Glutamatergic neuron (in vitro differentiated cells): ENCODE data around the gene NXPH2. TPM values are rescaled to one million over a fixed set of nuclear protein-coding genes. Genes with fewer than 3 reads are reported as not detected.

Experiments used
- DNase-seq: peaks from one replicate; pipeline ENCODE4 v3.0.0; 2022
- H3K27ac Mint-ChIP-seq: one replicate; pipeline ENCODE4 v1.8.0; 2020; ENCODE audit warnings: mild to moderate bottlenecking, mixed read lengths, inconsistent platforms; ENCODE audit not compliant: unreplicated experiment
- H3K27me3 Mint-ChIP-seq: one replicate; pipeline ENCODE4 v1.8.0; 2020; ENCODE audit warnings: mild to moderate bottlenecking, moderate library complexity, mixed read lengths, inconsistent platforms; ENCODE audit not compliant: unreplicated experiment
- H3K36me3 Mint-ChIP-seq: one replicate; pipeline ENCODE4 v1.8.0; 2020; ENCODE audit warnings: mild to moderate bottlenecking, mixed read lengths, inconsistent platforms; ENCODE audit not compliant: unreplicated experiment
- H3K4me1 Mint-ChIP-seq: one replicate; pipeline ENCODE4 v1.8.0; 2020; ENCODE audit warnings: mild to moderate bottlenecking, low read depth, mixed read lengths, inconsistent platforms; ENCODE audit not compliant: unreplicated experiment
- H3K4me3 Mint-ChIP-seq: one replicate; pipeline ENCODE4 v1.8.0; 2020; ENCODE audit warnings: mild to moderate bottlenecking, mixed read lengths, inconsistent platforms; ENCODE audit not compliant: unreplicated experiment
- H3K9me3 Mint-ChIP-seq: one replicate; pipeline ENCODE4 v1.8.0; 2020; ENCODE audit warnings: mild to moderate bottlenecking, moderate library complexity, mixed read lengths, inconsistent platforms; ENCODE audit not compliant: unreplicated experiment
- total RNA-seq: library from RNA; stranded (reverse); fragmentation: NEBNext Ultra II Directional; extraction: Animal tissue kit (Norgen Biotek cat#: 25700); gene quantifications from one replicate; pipeline ENCODE4 v1.2.1, GENCODE V29; 2021; ENCODE audit not compliant: unreplicated experiment
- TF ChIP-seq, protein P1 (sequence below): fragments of 200-600 bp; sonication (generic); IDR thresholded peaks from one replicate; pipeline ENCODE4 v1.5.0; 2021; ENCODE audit not compliant: partially characterized antibody, unreplicated experiment

Gene NXPH2
- total RNA-seq, 1 donor from 2014 or later: 0.83 TPM

DNA sequence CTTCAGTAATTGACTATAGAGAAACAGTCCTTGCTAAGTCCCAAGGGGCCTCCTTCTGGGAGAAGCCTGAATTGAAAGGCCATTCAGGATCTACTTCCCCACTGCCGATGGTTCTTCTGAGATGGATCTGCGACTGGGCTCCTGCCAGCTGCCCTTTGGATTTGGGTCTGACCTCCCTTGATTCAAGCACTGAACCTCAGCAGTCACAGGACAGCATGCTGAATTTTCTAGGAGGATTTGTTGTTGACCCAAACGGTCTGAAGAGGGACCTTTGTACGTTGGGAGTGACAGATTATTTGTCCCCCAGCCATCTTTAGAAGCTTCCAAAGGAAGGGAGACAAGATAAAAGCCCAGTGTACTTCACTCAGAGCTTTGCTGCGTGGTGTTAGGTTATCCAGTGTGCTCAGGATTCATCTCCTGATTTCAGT is 67.1 kb downstream of the NXPH2 start:
- Mint-ChIP-seq H3K4me3 (no peak overlapping the region), H3K27me3 (peaks cover 1% of the 10 kb centered on the region), H3K9me3 (peaks cover 2% of the 10 kb centered on the region), H3K4me1 (peaks cover 18% of the 10 kb centered on the region), H3K27ac (peak overlapping the region; percentile 71), H3K36me3 (no peaks in the 10 kb centered on the region)
- TF ChIP-seq, protein P1, sequence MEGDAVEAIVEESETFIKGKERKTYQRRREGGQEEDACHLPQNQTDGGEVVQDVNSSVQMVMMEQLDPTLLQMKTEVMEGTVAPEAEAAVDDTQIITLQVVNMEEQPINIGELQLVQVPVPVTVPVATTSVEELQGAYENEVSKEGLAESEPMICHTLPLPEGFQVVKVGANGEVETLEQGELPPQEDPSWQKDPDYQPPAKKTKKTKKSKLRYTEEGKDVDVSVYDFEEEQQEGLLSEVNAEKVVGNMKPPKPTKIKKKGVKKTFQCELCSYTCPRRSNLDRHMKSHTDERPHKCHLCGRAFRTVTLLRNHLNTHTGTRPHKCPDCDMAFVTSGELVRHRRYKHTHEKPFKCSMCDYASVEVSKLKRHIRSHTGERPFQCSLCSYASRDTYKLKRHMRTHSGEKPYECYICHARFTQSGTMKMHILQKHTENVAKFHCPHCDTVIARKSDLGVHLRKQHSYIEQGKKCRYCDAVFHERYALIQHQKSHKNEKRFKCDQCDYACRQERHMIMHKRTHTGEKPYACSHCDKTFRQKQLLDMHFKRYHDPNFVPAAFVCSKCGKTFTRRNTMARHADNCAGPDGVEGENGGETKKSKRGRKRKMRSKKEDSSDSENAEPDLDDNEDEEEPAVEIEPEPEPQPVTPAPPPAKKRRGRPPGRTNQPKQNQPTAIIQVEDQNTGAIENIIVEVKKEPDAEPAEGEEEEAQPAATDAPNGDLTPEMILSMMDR: no peak
- no peak for DNase-seq

DNA sequence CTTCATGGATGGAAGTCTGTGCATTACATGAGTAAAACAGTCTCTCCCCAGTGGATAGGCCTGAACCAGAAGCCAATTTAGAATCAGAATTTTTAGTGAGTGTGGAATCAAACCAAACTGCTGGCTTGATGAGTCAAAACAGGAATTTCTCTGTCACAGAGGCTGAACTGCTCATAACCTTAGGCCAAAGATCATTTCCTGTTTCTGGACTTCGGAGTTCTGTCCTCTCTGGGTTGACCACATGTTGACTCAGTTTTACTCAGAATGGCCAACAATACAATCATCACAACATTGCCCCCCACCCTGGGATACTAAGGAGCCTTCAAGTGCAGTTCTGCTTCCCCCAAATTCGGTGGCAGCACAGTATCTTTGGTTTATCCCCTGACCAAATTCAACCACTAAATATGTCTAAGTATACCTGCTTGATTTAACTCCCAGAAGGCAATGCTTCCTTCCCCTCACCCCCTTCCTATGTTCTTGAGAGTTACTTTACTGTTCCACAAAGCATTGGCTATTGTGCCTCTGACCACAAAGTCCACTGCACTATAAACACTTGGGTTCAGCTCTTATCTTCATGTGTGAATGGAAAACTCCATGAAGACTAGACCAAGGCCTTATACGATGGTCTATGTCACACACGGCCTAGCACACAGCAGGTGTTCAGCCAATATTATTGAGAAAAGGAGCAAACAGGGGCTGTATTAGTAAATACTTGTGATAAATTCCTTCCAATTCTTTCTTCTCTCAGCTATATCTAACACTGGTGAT is 67.8 kb downstream of the NXPH2 start:
- H3K27me3 Mint-ChIP-seq: peaks cover 2% of the 10 kb centered on the region
- H3K27ac Mint-ChIP-seq: no peak overlapping the region
- no peaks in the 10 kb centered on the region for H3K36me3 Mint-ChIP-seq
- H3K4me3 Mint-ChIP-seq: no peak overlapping the region
- peaks cover 25% of the 10 kb centered on the region for H3K4me1 Mint-ChIP-seq
- H3K9me3 Mint-ChIP-seq: peaks cover 5% of the 10 kb centered on the region
- DNase-seq: no peak
- TF ChIP-seq, protein P1: no peak

DNA sequence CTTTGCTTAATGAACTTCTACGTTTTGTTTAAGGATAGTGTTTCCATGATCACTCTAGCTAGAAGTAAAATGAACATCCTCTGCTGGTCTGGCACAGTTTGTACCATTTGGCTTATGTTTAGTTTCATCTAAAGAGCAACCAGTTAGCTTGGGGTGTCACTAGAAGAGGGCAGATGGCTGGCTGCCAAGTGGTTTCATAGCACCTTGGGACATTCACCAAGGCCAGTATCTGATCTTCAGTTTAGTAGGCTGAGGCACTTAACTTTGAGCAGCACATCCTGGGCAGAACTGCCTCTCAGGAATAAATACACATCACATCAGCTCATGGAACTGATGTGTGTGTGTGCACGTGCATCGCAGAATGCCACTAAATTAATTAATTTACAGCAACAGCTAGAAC is 68.4 kb downstream of the NXPH2 start:
- TF ChIP-seq, protein P1: no peak
- Mint-ChIP-seq H3K4me3 (no peak overlapping the region), H3K27me3 (peaks cover 2% of the 10 kb centered on the region), H3K36me3 (no peaks in the 10 kb centered on the region), H3K4me1 (peaks cover 26% of the 10 kb centered on the region), H3K9me3 (peaks cover 5% of the 10 kb centered on the region), H3K27ac (no peak overlapping the region)
- no peak for DNase-seq

DNA sequence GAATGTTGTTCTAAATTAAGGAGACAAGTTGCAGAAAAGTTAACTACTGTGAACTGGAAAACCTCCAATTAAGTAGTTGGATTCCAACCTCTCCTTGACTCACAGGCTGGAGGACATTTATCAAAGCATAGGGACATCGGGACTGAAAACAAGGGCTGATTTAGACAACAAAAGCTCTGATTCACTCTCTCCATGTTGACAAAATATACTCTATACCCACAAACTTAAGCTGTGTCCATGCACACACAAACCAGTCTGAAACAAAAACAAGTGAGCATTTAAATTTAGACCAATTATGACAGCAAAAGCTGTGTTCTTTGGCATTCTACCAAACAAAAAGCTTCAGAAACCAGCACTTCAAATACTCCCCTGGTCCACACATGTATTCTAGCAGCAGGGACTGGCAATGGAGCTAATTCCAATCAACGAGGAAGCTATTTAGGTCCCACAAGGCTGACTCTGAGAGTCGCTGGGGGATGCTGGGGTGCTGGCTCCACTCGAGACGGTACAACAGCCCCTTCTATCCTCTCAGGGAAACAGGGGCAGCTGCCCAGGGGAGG is 71.4 kb downstream of the NXPH2 start:
- Mint-ChIP-seq H3K36me3 (no peaks in the 10 kb centered on the region), H3K27me3 (peaks cover 2% of the 10 kb centered on the region), H3K4me3 (no peak overlapping the region), H3K27ac (no peak overlapping the region), H3K4me1 (peaks cover 23% of the 10 kb centered on the region), H3K9me3 (peaks cover 5% of the 10 kb centered on the region)
- TF ChIP-seq, protein P1: no peak
- no peak for DNase-seq
